HG03066 (cell line): ENCODE measurements around the gene GOLGA6L9.
"Not testable (repeated sequence)": the region's sequence is repeated elsewhere in the genome, so short reads cannot be mapped to it uniquely, and the experiment has no call there.

Source experiments
- ATAC-seq: cut with Tn5 transposase; IDR thresholded peaks from one replicate; pipeline ENCODE4 v1.9.1; 2021; ENCODE audit warnings: low read depth; ENCODE audit not compliant: unreplicated experiment

The GOLGA6L9 gene

GRCh38 chr15:82465629-82466028, 36.0 kb downstream of the GOLGA6L9 start:
- not testable (repeated sequence) for ATAC-seq

GRCh38 chr15:82468205-82468604, 38.6 kb downstream of the GOLGA6L9 start:
- ATAC-seq = peak; percentile 94

GRCh38 chr15:82469381-82469780, 39.8 kb downstream of the GOLGA6L9 start:
- ATAC-seq = not testable (repeated sequence)

- ATAC-seq = not testable (repeated sequence)
Measured at GRCh38 chr15:82472269-82472982, 42.8 kb downstream of the GOLGA6L9 start.

- not testable (repeated sequence) for ATAC-seq
Measured at GRCh38 chr15:82474596-82475325, 45.1 kb downstream of the GOLGA6L9 start.

- not testable (repeated sequence) for ATAC-seq
Measured at GRCh38 chr15:82475345-82475967, 45.8 kb downstream of the GOLGA6L9 start.

GRCh38 chr15:82476697-82477342, 47.2 kb downstream of the GOLGA6L9 start:
- not testable (repeated sequence) for ATAC-seq

- not testable (repeated sequence) for ATAC-seq
Measured at GRCh38 chr15:82477343-82478057, 47.9 kb downstream of the GOLGA6L9 start.
